HEK293 (cell line): ENCODE measurements around the gene B3GNT9.

Source experiments
- CTCF ChIA-PET: fragments of 350-600 bp; formaldehyde crosslinking; extraction: SDS; loops from one replicate; lab custom pipeline; 2021; ENCODE audit warnings: antibody characterized with exemption; lab: Yijun Ruan, JAX
- POLR2A ChIA-PET: fragments of 300-600 bp; formaldehyde crosslinking; extraction: SDS; loops from one replicate; lab custom pipeline; 2020; ENCODE audit warnings: antibody characterized with exemption, inconsistent platforms; lab: Yijun Ruan, JAX
- H3K27ac ChIP-seq: fragments of 200-500 bp; sonication (Bioruptor generic); 2 replicates; pipeline ENCODE4 v1.5.1; 2014; ENCODE audit warnings: low read depth, low read length, control low read depth, inconsistent platforms; ENCODE audit errors: extremely low read depth
- H3K36me3 ChIP-seq, 2 experiments: fragments of 200-500 bp in 1 of 2; sonication (Bioruptor generic) in 1 of 2; 1 replicate in 1 of 2; 2 replicates in 1 of 2; pipeline ENCODE4 v1.5.1; 2014 to 2017; ENCODE audit warnings: inconsistent platforms in 2 of 2, low read length in 2 of 2; ENCODE audit not compliant: control insufficient read depth in 2 of 2, insufficient read depth in 1 of 2
- H3K4me1 ChIP-seq: fragments of 200-500 bp; sonication (Bioruptor generic); 2 replicates; pipeline ENCODE4 v1.5.1; 2014; ENCODE audit warnings: mild to moderate bottlenecking, low read length, inconsistent platforms; ENCODE audit not compliant: control insufficient read depth, insufficient read depth
- H3K4me3 ChIP-seq: 2 replicates; pipeline ENCODE4 v1.5.1; 2011; ENCODE audit warnings: low read depth, mild to moderate bottlenecking, control low read depth, low read length, moderate library complexity
- H3K9me3 ChIP-seq: fragments of 200-500 bp; sonication (Bioruptor generic); 2 replicates; pipeline ENCODE4 v1.5.1; 2014; ENCODE audit warnings: low read depth, low read length, inconsistent platforms; ENCODE audit not compliant: control insufficient read depth, insufficient read depth
- EGR2 ChIP-seq: fragments of 450-650 bp; formaldehyde crosslinking; IDR thresholded peaks from 2 replicates; pipeline ENCODE4 v1.5.1; 2016; ENCODE audit warnings: low read depth, missing biosample characterization, missing genetic modification characterization
- INSM2 ChIP-seq: fragments of 450-650 bp; formaldehyde crosslinking; IDR thresholded peaks from 2 replicates; pipeline ENCODE4 v1.5.1; 2016; ENCODE audit warnings: missing biosample characterization, missing genetic modification characterization
- PBX3 ChIP-seq: sonication (generic); formaldehyde crosslinking; IDR thresholded peaks from 2 replicates; pipeline ENCODE4 v1.8.1; 2022; ENCODE audit warnings: mild to moderate bottlenecking, moderate library complexity, missing genetic modification reagents
- PRDM2 ChIP-seq: fragments of 450-650 bp; formaldehyde crosslinking; IDR thresholded peaks from 2 replicates; pipeline ENCODE4 v1.5.1; 2016; ENCODE audit warnings: missing biosample characterization, missing genetic modification characterization, borderline replicate concordance
- SETDB1 ChIP-seq: IDR thresholded peaks from one replicate; pipeline ENCODE4 v1.6.1; 2017; ENCODE audit warnings: mild to moderate bottlenecking, low read length, moderate library complexity, mixed read lengths; ENCODE audit not compliant: insufficient read length
- ZFP69B ChIP-seq: fragments of 450-650 bp; formaldehyde crosslinking; IDR thresholded peaks from 2 replicates; pipeline ENCODE4 v1.5.1; 2016; ENCODE audit warnings: missing biosample characterization, missing genetic modification characterization
- ZIC2 ChIP-seq: fragments of 450-650 bp; formaldehyde crosslinking; IDR thresholded peaks from 2 replicates; pipeline ENCODE4 v1.5.1; 2016; ENCODE audit warnings: missing biosample characterization, missing genetic modification characterization
- ZNF140 ChIP-seq: fragments of 450-650 bp; formaldehyde crosslinking; IDR thresholded peaks from 2 replicates; pipeline ENCODE4 v1.5.1; 2016; ENCODE audit warnings: missing biosample characterization, missing genetic modification characterization
- ZNF16 ChIP-seq: fragments of 450-650 bp; formaldehyde crosslinking; IDR thresholded peaks from 2 replicates; pipeline ENCODE4 v1.5.1; 2016; ENCODE audit warnings: low read depth, missing biosample characterization, missing genetic modification characterization
- ZNF174 ChIP-seq: fragments of 450-650 bp; formaldehyde crosslinking; IDR thresholded peaks from 2 replicates; pipeline ENCODE4 v1.5.0; 2017; ENCODE audit warnings: missing biosample characterization, mild to moderate bottlenecking, missing genetic modification characterization
- ZNF223 ChIP-seq: fragments of 450-650 bp; formaldehyde crosslinking; IDR thresholded peaks from 2 replicates; pipeline ENCODE4 v1.5.1; 2016; ENCODE audit warnings: missing biosample characterization, missing genetic modification characterization
- ZNF335 ChIP-seq: fragments of 450-650 bp; formaldehyde crosslinking; conservative IDR thresholded peaks from 2 replicates; pipeline ENCODE4 v1.5.1; 2016; ENCODE audit warnings: missing biosample characterization, missing genetic modification characterization
- ZNF555 ChIP-seq: fragments of 450-650 bp; formaldehyde crosslinking; conservative IDR thresholded peaks from 2 replicates; pipeline ENCODE4 v1.5.1; 2017; ENCODE audit warnings: missing biosample characterization, mild to moderate bottlenecking, missing genetic modification characterization, inconsistent platforms
- ZNF610 ChIP-seq: fragments of 450-650 bp; formaldehyde crosslinking; IDR thresholded peaks from 2 replicates; pipeline ENCODE4 v1.5.1; 2016; ENCODE audit warnings: missing biosample characterization, missing genetic modification characterization, borderline replicate concordance
- ZNF692 ChIP-seq: fragments of 450-650 bp; formaldehyde crosslinking; IDR thresholded peaks from 2 replicates; pipeline ENCODE4 v1.5.1; 2016; ENCODE audit warnings: missing biosample characterization, missing genetic modification characterization
- ZNF704 ChIP-seq: fragments of 450-650 bp; formaldehyde crosslinking; IDR thresholded peaks from 2 replicates; pipeline ENCODE4 v1.5.1; 2016; ENCODE audit warnings: missing biosample characterization, missing genetic modification characterization
- ZNF747 ChIP-seq: fragments of 450-650 bp; formaldehyde crosslinking; IDR thresholded peaks from 2 replicates; pipeline ENCODE4 v1.5.1; 2016; ENCODE audit warnings: missing biosample characterization, missing genetic modification characterization
- ZSCAN16 ChIP-seq: fragments of 450-650 bp; formaldehyde crosslinking; IDR thresholded peaks from 2 replicates; pipeline ENCODE4 v1.5.1; 2016; ENCODE audit warnings: missing biosample characterization, missing genetic modification characterization

The B3GNT9 gene

GRCh38 chr16:67137605-67138004 lies 13.2 kb downstream of the B3GNT9 start:
- Histone ChIP-seq H3K36me3 (peaks cover 20 to 91% of the 10 kb centered on the region in 2 experiments; a peak in 2 of 3 replicates), H3K9me3 (no peaks in the 10 kb centered on the region), H3K4me1 (no peaks in the 10 kb centered on the region; the same call in 1 of the 2 replicates), H3K4me3 (no peak overlapping the region), H3K27ac (no peak overlapping the region)
- ChIA-PET CTCF (interaction anchor here (0.6 to 1.5 kb wide), 5 partner anchors 12 to 417 kb away, joined by 3 to 7 read pairs (median 5); no protein-coding TSS in a partner anchor), POLR2A (interaction anchor here (0.8 kb wide), 1 partner anchor 118 kb away, joined by 4 read pairs; no protein-coding TSS in a partner anchor)
- no peak for TF ChIP-seq ZFP69B (tag by site-specific recombination)
- peak; percentile 22; the same call in 1 of the 2 replicates for TF ChIP-seq ZIC2

- H3K9me3 ChIP-seq, result no peaks in the 10 kb centered on the region
- TF ChIP-seq ZNF140 (tag by site-specific recombination) (no peak), ZNF610 (no peak), EGR2 (no peak), ZNF174 (no peak), ZNF692 (tag by site-specific recombination) (no peak), ZNF16 (tag by site-specific recombination) (no peak), SETDB1 (no peak), ZSCAN16 (tag by site-specific recombination) (no peak), ZNF747 (tag by site-specific recombination) (no peak), ZNF223 (tag by site-specific recombination) (no peak)
- TF ChIP-seq, all 188 proteins: peak for 0
- Histone ChIP-seq H3K4me3 (no peak overlapping the region), H3K4me1 (no peaks in the 10 kb centered on the region), H3K27ac (no peak overlapping the region), H3K36me3 (peaks cover 0 to 74% of the 10 kb centered on the region in 2 experiments; a peak in 2 of 3 replicates)
- ChIA-PET CTCF (interaction anchor here (1.1 to 1.8 kb wide), 3 partner anchors 26 to 69 kb away, joined by 4 to 7 read pairs (median 5); no protein-coding TSS in a partner anchor), POLR2A (interaction anchor here (1.0 kb wide), 1 partner anchor 155 kb away, joined by 3 read pairs; no protein-coding TSS in a partner anchor)
Measured at GRCh38 chr16:67129422-67129821, 21.4 kb downstream of the B3GNT9 start.

- Histone ChIP-seq H3K36me3 (peaks cover 0 to 74% of the 10 kb centered on the region in 2 experiments; a peak in 2 of 3 replicates), H3K9me3 (no peaks in the 10 kb centered on the region), H3K4me1 (no peaks in the 10 kb centered on the region), H3K4me3 (no peak overlapping the region), H3K27ac (no peak overlapping the region)
- ChIA-PET POLR2A (no interaction called here), CTCF (interaction anchor here (0.6 to 1.8 kb wide), 4 partner anchors 26 to 1719 kb away, joined by 3 to 7 read pairs (median 4); no protein-coding TSS in a partner anchor)
- TF ChIP-seq PBX3, result no peak
- TF ChIP-seq PRDM2, result no peak
- no peak for TF ChIP-seq ZNF335 (tag by site-specific recombination)
- TF ChIP-seq ZNF704 (tag by site-specific recombination), result no peak
- no peak for TF ChIP-seq INSM2 (tag by site-specific recombination)
- no peak for TF ChIP-seq ZNF555 (tag by site-specific recombination)
Measured at GRCh38 chr16:67128887-67129286, 21.9 kb downstream of the B3GNT9 start.
